ENCODE measurements around the gene YIPF5. TPM values are rescaled to one million over a fixed set of nuclear protein-coding genes. Genes with fewer than 3 reads are reported as not detected.

The YIPF5 gene
- total RNA-seq, 2 donors from 2014 or later: 44.6 to 60.5 TPM

DNA sequence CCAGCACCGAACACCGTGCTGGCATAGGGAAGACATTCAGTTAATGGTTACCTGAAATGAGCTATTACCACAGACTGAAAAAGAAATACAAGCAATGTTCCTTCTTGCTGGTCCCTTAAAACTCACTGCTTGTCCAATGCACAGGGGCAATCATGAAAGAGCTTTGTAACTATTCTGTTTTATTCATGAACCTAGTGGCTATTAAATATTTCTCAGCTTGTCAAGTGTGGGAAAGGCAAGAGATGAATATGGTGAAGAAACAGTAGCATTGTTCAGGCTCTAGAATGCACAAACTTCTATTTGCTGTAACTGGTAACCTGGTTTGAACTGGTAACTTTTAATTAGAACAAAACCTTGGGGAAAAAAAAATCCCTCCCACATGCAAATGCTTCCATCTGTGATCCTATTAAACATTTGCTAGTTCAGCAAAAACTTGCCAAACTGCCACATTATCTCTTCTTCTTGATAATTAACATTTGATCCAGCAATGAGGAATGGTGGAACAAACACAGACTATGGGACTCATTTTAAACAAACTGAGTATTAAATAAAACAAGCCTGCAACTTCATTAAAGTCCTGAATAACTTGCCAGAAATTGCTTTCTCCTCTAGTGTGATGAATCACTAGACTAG, 36.1 kb downstream of the YIPF5 start:
- Histone ChIP-seq H3K27me3 (no peaks in the 10 kb centered on the region), H3K27ac (no peak overlapping the region), H3K4me1 (no peaks in the 10 kb centered on the region), H3K4me3 (no peak overlapping the region), H3K9ac (ENCODE audit: low read depth in 2 of 2, low read length in 2 of 2) (no peak overlapping the region), H3K36me3 (no peaks in the 10 kb centered on the region), H3K9me3 (no peaks in the 10 kb centered on the region)
- DNase-seq: no peak
- TF ChIP-seq, protein P1, sequence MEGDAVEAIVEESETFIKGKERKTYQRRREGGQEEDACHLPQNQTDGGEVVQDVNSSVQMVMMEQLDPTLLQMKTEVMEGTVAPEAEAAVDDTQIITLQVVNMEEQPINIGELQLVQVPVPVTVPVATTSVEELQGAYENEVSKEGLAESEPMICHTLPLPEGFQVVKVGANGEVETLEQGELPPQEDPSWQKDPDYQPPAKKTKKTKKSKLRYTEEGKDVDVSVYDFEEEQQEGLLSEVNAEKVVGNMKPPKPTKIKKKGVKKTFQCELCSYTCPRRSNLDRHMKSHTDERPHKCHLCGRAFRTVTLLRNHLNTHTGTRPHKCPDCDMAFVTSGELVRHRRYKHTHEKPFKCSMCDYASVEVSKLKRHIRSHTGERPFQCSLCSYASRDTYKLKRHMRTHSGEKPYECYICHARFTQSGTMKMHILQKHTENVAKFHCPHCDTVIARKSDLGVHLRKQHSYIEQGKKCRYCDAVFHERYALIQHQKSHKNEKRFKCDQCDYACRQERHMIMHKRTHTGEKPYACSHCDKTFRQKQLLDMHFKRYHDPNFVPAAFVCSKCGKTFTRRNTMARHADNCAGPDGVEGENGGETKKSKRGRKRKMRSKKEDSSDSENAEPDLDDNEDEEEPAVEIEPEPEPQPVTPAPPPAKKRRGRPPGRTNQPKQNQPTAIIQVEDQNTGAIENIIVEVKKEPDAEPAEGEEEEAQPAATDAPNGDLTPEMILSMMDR (IDR thresholded peaks at IDR 0.05): no peak
- intact Hi-C loops (cut with DNase I): no loop called here

DNA sequence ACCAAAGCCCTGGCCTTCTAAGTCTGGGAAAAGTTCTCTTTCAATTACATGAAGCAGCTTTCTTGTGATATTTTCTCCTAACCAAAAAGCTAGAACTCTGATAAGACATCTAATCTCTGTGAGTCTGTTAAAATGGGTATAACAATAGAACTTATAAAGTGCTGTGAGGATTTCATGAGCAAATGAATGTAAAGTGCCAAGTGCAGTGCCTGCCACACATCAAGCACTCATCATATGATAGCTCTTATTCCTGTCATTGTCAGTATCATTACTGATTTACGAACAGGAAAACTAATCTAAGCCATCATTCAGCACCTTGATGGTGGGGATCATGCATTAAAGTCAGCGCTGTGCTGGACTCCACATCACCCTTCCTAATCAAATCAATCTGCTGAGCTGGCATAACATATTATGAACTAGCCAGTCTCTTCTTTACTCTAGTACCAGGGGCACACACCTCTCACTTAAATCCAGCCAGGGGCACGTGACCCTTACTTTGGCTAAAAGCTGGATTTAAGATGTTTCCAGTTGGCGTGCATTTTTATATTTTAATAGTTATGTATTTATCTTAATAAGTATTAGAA, 37.3 kb downstream of the YIPF5 start:
- no peak for DNase-seq

DNA sequence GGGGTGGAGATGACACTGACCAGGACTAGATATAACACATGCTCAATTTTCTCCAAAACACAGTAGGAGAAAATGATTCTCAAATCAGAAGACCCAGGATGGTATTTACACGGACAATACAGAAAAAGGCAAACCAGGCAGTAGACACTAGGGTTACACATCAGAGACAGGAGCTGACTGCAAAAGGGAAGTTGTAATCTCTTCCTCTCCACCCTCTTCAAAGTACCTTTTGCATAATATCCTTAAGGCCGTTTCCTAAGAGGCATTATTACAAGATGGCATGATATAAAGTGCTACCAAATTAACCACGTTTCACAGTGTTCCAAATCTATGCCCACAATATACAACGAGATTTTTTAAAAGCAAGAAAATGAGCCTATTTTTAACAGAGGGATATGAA, 39.2 kb downstream of the YIPF5 start:
- no peaks in the 10 kb centered on the region for H3K36me3 ChIP-seq
- DNase-seq: no peak
- no peak overlapping the region for H3K27ac ChIP-seq
- H3K9ac ChIP-seq (ENCODE audit: low read depth in 2 of 2, low read length in 2 of 2): no peak overlapping the region
- H3K4me3 ChIP-seq: no peak overlapping the region
- no peaks in the 10 kb centered on the region for H3K4me1 ChIP-seq
- no peaks in the 10 kb centered on the region for H3K27me3 ChIP-seq
- TF ChIP-seq, protein P1 (IDR thresholded peaks at IDR 0.05): no peak
- no peaks in the 10 kb centered on the region for H3K9me3 ChIP-seq
- intact Hi-C loops (cut with DNase I): no loop called here

More for the DNA sequence above, 37.3 kb downstream of the YIPF5 start:
- Histone ChIP-seq H3K27ac (no peak overlapping the region), H3K36me3 (no peaks in the 10 kb centered on the region), H3K9ac (ENCODE audit: low read depth in 2 of 2, low read length in 2 of 2) (no peak overlapping the region), H3K9me3 (no peaks in the 10 kb centered on the region), H3K4me1 (no peaks in the 10 kb centered on the region), H3K4me3 (no peak overlapping the region), H3K27me3 (no peaks in the 10 kb centered on the region)
- TF ChIP-seq, protein P1 (IDR thresholded peaks at IDR 0.05): no peak
- intact Hi-C loops (cut with DNase I): no loop called here

DNA sequence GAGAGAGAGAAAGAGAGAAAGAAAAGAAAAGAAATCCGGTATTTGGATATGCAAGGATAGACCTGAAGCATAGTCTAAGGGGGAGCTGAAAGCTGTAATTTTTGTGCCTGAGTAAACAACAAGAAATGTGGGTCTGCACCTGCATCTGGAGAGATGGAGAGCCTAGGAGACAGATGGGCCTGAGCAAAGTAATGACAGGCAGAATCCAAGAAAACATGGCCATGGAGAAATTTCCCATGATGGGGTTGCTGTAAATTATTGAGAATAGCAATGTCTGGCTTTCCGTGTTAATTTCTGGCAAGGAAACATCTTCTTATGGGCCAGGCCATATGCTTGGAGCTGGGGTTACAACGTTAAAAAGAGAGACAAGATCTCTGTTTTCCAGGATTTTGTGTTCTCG, 40.2 kb downstream of the YIPF5 start:
- intact Hi-C loops (cut with DNase I): no loop called here

DNA sequence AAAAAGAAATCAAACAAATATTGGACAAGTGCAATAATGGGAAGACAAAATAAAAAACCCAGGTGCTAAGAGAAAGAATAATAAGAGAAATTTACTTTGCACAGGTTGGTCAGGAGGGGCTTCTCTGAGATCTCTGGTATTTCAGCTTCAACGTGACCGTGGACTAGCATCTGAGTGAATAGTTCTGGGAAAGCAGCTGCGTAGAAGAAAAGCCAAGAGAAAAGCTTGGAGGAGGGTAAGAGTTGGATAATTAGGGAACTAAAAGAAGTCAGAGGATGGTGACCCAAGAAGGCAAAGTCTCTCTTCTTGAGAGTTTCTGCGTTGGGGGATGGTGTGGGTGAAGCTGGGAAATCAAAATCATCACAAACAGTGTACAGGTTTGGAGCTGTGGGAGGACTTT, 41.6 kb downstream of the YIPF5 start:
- TF ChIP-seq, protein P1 (IDR thresholded peaks at IDR 0.05): no peak
- H3K4me3 ChIP-seq: no peak overlapping the region
- H3K4me1 ChIP-seq: no peaks in the 10 kb centered on the region
- no peaks in the 10 kb centered on the region for H3K27me3 ChIP-seq
- no peak overlapping the region for H3K27ac ChIP-seq
- no peaks in the 10 kb centered on the region for H3K9me3 ChIP-seq
- no peaks in the 10 kb centered on the region for H3K36me3 ChIP-seq
- intact Hi-C loops (cut with DNase I): no loop called here
- H3K9ac ChIP-seq (ENCODE audit: low read depth in 2 of 2, low read length in 2 of 2): no peak overlapping the region
- no peak for DNase-seq

More for the DNA sequence above, 40.2 kb downstream of the YIPF5 start:
- TF ChIP-seq, protein P1 (IDR thresholded peaks at IDR 0.05): no peak
- Histone ChIP-seq H3K4me3 (no peak overlapping the region), H3K27ac (no peak overlapping the region), H3K9ac (ENCODE audit: low read depth in 2 of 2, low read length in 2 of 2) (no peak overlapping the region), H3K27me3 (no peaks in the 10 kb centered on the region), H3K36me3 (no peaks in the 10 kb centered on the region), H3K9me3 (no peaks in the 10 kb centered on the region), H3K4me1 (no peaks in the 10 kb centered on the region)
- no peak for DNase-seq
